HG03442 (cell line): ENCODE measurements around the gene AXDND1.
"Not testable (repeated sequence)": the region's sequence is repeated elsewhere in the genome, so short reads cannot be mapped to it uniquely, and the experiment has no call there.

Source experiments
- ATAC-seq: cut with Tn5 transposase; IDR thresholded peaks from one replicate; pipeline ENCODE4 v1.9.1; 2021; ENCODE audit warnings: mild to moderate bottlenecking, moderate library complexity; ENCODE audit not compliant: unreplicated experiment

The AXDND1 gene

DNA sequence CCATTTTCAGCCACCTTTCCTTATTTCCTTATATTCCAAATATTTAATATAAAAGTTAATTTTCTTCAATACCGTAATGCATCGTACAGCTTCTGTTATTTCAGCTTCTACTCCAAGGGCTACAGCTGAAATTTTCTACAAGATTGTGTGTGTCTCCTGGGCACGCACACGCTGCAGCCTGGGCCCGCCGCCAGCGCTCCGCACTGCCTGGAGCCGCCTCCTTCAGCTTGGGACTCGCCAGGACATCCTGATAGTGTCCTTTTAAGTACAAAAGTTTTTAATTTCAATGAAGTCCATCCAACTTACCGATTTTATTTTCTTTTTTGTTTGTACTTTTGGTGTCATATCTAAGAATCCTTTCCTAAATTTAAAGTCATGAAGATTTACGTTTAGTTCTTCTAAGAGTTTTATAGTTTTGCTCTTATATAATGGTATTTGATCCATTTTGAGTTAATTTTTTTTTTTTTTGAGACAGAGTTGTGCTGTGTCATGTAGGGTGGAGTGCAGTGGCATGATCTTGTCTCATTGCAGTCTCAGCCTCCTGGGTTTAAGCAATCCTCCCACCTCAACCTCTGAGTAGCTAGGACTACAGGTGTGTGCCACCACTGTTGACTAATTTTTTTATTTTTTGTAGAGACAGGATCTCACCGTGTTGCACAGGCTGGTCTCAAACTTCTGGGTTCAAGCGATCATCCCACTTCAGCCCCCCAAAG lies 82.8 kb downstream of the AXDND1 start:
- no peak for ATAC-seq

GRCh38 chr1:179459606-179460206 lies 93.9 kb downstream of the AXDND1 start:
- not testable (repeated sequence) for ATAC-seq

DNA sequence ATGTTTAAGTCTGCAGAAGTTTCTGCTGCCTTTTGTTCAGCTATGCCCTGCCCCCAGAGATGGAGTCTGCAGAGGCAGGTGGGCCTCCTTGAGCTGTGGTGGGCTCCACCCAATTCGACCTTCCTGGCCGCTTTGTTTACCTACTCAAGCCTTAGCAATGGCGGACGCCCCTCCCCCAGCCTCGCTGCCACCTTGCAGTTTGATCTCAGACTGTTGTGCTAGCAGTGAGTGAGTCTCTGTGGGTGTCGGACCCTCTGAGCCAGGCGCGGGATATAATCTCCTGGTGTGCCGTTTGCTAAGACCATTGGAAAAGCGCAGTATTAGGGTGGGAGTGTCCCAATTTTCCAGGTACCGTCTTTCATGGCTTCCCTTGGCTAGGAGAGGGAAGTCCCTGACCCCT lies 99.9 kb downstream of the AXDND1 start:
- ATAC-seq = not testable (repeated sequence)

DNA sequence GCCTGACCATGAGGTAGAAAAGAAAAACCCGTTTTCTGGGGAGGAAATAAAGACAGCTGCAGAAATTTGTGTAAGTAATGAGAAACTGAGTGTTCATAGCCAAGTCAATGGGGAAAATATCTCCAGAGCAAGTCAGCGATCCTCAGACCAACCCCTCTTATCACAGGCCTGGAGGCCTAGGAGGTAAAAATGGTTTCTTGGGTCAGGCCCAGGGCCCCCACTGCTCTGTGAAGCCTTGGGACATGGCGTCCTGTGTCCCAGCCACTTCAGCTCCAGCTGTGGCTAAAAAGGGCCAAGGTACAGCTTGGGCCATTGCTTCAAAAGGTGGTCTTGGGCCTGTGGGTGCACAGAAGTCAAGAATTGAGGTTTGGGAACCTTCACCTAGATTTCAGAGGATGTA lies 108.9 kb downstream of the AXDND1 start:
- ATAC-seq = no peak

DNA sequence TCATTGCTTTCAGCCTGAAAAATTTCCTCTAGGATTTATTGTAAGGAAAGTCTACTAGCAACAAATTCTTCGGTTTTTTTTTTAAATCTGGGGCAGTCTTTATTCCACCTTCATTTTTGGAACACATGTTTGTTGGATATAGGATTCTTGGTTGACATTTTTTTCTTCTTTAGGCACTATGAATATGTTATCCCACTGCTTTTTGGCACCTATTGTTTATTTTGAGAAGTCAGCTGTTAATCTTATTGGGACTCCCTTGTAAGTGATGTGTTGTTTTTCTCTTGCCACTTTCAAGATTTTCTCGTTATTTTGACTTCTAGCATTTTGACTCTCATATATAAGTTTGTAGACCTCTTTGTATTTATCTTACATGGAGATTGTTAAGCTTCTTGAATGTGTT lies 110.7 kb downstream of the AXDND1 start:
- no peak for ATAC-seq

GRCh38 chr1:179478370-179478769 lies 112.6 kb downstream of the AXDND1 start:
- ATAC-seq = no peak

GRCh38 chr1:179490611-179491010 lies 124.8 kb downstream of the AXDND1 start:
- no peak for ATAC-seq

- ATAC-seq = no peak
Observed at GRCh38 chr1:179493323-179493722, 127.6 kb downstream of the AXDND1 start.

- no peak for ATAC-seq
Observed at GRCh38 chr1:179506199-179506598, 140.4 kb downstream of the AXDND1 start.

GRCh38 chr1:179509384-179509783 lies 143.6 kb downstream of the AXDND1 start:
- no peak for ATAC-seq

- peak; percentile 76 for ATAC-seq
Observed at GRCh38 chr1:179510038-179510437, 144.3 kb downstream of the AXDND1 start.

- no peak for ATAC-seq
Observed at GRCh38 chr1:179516976-179517705, 151.4 kb downstream of the AXDND1 start.

DNA sequence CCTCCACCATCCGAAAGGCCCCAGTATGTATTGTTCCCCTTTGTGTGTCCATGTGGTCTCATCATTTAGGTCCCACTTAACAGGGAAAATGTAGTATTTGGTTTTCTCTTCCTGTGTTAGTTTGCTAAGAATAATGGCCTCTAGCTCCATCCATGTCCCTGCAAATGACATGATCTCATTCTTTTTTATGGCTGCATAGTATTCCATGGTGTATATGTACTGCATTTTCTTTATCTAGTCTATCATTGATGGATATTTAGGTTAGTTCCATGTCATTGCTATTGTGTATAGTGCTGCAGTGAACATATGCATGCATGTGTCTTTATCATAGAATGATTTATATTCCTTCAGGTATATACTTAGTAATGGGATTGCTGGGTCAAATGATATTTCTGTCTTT lies 152.8 kb downstream of the AXDND1 start:
- not testable (repeated sequence) for ATAC-seq

- ATAC-seq = no peak
Observed at GRCh38 chr1:179529482-179530195, 163.9 kb downstream of the AXDND1 start.

- ATAC-seq = no peak
Observed at GRCh38 chr1:179530352-179530751, 164.6 kb downstream of the AXDND1 start.

GRCh38 chr1:179541774-179542173 lies 176.0 kb downstream of the AXDND1 start:
- ATAC-seq = no peak

DNA sequence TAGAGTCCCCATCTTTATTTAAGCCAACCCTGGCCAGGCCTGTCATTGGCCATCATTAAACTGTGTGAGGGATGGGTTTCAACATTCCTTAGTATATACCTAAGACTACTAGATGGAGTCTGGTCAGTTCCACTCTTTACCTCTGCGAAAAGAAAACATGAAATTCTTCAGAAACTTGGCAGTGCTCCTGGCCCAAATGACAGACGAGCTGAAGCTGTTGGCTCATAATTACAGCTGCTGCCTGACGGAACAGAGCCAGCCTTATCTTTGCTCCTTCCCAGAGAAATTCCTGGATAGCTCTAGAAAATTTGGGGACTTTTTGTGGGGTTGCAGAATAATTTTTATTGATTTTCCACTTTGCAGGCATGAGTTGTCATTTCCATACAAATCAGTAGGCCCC lies 179.6 kb downstream of the AXDND1 start:
- ATAC-seq = no peak

DNA sequence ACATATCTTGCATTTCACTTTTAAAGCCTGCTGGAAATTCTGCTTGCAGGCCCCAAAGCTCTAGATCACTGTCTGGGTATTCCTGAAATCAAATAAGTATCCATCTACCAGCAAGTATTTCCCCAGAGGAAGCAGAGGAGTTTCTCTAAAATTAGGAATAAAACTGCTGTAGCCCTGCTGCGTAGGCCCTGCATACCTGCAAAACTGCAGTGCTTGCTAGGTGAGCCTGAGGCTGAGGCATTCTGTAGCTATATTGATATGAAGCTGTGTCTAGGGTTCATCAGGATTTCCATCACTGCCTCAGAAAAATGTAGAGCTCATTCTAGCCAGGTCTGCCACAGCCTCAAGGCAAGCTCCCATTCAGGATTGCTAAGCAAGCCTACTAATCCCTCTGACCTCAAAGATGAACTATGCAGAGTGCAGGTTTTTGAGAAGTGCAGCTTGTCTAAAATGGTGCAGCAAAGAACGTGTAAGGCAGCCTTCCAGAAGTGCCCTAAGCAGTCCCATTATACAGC lies 181.3 kb downstream of the AXDND1 start:
- no peak for ATAC-seq

DNA sequence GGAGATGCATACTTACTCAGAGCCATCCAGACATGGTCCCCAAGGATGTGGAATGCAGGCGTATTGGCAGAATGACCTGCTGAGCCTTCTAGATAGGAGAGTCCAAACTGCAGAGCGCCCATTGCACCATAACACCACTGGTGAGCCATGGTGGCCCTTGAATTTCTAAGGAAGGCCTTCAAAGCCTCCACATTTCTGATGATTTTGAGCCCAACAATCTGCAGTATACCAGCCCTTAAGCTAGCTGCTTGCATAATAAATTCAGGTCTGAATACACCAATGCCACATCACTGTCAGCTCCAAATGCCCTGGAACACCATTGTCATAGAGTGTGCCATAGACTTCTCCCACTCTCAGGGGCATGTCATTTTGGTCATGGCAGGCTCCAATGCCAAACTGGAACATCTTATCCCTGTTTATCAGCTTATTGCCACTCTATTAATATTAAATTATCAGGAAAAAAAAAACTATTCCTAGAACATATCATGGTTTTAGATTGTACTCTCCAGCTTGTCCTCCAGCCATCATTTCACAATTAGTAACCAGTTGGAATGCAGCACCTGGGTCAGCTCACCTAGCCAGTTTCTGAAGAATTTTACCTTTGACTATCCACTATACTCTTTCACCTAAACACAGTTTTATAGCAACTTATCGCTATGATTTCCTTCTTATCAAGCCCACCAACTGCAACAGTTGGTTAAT lies 183.0 kb downstream of the AXDND1 start:
- no peak for ATAC-seq

- ATAC-seq = no peak
Observed at GRCh38 chr1:179549368-179549700, 183.6 kb downstream of the AXDND1 start.
